Posterior vena cava (tissue), 2 donors: ENCODE measurements around the gene CCR8. TPM values are rescaled to one million over a fixed set of nuclear protein-coding genes. Genes with fewer than 3 reads are reported as not detected.

Experiments
- DNase-seq: peaks from one replicate; pipeline ENCODE4 v3.0.0-alpha.2; 2020; ENCODE audit warnings: low spot score
- intact Hi-C, 2 donors: fragments of 100-400 bp; cut with DNase I; formaldehyde crosslinking; loops; one replicate each; pipeline versions ENCODE4 v1.14.1 to v1.14.2; 2022 to 2023
- long read RNA-seq, 2 donors: library from polyadenylated mRNA; unstranded; transcript quantifications; one replicate each; pipeline ENCODE4 v2.0.0, GENCODE V29; 2020 to 2021
- total RNA-seq, 2 donors: library from RNA; stranded (reverse); fragmentation: NEBNext Ultra II Directional; extraction: Animal tissue kit (Norgen Biotek cat#: 25700); gene quantifications; one replicate each; pipeline ENCODE4 v1.2.1, GENCODE V29; 2021
- donor health status: DM: yes; HTN: yes; CAD: no.
- donor health status: DM: yes; HTN: yes; CAD: no.

Gene CCR8, protein sequence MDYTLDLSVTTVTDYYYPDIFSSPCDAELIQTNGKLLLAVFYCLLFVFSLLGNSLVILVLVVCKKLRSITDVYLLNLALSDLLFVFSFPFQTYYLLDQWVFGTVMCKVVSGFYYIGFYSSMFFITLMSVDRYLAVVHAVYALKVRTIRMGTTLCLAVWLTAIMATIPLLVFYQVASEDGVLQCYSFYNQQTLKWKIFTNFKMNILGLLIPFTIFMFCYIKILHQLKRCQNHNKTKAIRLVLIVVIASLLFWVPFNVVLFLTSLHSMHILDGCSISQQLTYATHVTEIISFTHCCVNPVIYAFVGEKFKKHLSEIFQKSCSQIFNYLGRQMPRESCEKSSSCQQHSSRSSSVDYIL
- total RNA-seq, result not detected
- long read RNA-seq, donor 1, result 0 reads
- long read RNA-seq, donor 2, result 0 reads

DNA sequence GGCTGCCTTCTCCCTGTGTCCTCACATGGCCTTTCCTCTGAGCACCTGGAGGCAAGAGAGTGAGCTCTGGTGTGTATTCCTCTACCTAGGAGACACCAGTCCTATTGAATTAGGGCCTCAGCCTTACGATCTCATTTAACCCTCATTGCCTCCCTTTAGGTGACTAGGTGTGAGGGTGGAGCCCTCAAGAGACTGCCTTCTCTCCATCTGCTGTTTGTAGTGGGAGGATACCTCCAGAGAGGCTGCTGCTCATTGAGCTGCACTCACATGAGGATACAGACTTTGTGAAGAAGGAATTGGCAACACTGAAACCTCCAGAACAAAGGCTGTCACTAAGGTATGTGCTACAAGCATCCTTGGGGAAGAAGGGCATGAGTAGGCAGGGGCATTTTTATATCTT, at the start of gene CCR8:
Gene CCR8 (plus strand): TSS at position 217 of the 400 bp plus-strand sequence. CDS start 2,623 bp downstream, outside the sequence.
- no peak for DNase-seq
- intact Hi-C loops, result no loop called here

DNA sequence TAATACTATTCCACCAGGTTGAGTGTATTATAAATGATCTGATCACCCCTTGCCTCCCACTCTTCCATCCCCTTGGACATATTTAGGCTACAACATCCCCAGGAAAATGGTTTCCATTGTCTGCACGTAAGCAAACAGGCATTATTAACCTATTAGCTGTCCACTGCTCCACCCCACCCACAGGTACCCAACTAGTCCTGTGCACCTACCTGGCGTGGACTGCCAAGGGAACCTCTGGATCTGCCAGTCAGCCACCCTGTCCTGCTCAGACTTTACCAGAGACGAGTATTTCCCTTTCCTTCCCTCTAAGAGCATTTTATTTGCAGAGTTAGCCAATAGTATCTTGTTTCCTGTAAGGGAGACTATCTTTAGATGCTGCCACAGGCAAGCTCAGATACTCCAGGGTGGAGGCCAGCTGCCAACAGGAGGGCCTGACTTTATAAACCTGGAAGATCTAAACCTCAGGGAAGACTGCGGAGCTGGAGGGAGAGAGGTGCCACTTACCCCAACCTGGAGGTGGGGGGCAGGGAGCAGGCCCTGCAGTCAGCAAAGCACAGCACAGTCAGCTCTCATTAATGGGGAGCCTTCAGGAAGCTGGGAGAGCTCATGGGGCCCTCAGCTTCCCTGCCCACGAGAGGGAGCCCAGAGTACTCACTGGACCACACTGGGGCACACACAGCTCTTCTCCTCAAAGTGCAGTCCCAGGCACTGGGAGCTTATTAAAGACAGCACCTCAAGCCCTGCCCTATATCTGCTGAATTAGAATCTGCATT, 49.6 kb upstream of the CCR8 start, which contains the start of gene CX3CR1:
Gene CX3CR1 (minus strand): TSS at position 292 of the 773 bp plus-strand sequence. CDS start 13,527 bp downstream, outside the sequence.
- no peak for DNase-seq
- intact Hi-C loops, result no loop called here

GRCh38 chr3:39280571-39280970, 48.9 kb upstream of the CCR8 start:
- DNase-seq, result no peak
- intact Hi-C loops, result no loop called here

DNA sequence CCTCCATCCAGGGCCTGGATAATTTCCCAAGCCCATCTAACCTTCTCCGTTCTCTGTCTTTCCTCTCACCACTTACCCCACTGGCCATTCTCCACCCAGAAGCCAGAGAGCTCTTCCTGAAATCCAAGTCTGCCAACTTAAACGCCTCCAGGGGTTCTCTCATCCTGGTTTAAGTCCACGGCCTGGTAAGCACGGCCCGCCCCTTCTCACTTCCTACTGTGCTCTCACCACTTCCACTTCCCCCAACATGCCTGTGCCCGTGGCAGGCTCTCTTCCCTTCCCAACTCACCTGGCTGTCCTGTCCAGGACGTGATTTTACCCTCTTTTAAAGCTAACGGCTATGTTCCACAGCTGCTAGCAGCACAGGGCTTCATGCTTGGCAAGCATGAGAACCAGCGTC, 48.0 kb upstream of the CCR8 start:
- DNase-seq, result no peak
- intact Hi-C loops, result no loop called here

- intact Hi-C loops, result no loop called here
- DNase-seq, result no peak
Measured at GRCh38 chr3:39282057-39282456, 47.5 kb upstream of the CCR8 start.

DNA sequence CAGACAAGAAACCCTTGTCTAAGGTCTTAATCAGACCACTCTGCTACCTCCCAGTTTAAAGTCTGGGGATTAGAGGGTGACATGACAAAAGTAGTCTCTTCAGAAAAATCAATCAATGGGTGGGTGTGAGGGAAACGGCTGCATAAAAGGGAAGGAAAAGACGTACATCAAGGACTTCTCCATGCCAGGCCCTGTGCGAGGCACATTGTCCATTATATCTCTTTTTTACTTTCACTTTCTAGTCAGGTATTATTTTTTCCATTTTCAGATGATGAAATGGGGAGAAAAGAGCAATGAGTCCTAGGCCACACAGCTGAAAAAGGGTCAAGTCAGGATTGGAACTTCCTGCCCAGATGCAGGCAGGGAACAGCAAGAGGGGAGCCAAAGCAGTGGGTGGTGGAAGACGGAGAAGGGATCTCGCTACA, 45.0 kb upstream of the CCR8 start:
- intact Hi-C loops, result no loop called here
- no peak for DNase-seq

GRCh38 chr3:39285332-39285731, 44.2 kb upstream of the CCR8 start:
- no peak for DNase-seq
- intact Hi-C loops, result loop anchor here in 1 of 2 donors (5.0 kb wide), 1 partner anchor 73 kb away; no protein-coding TSS in a partner anchor

DNA sequence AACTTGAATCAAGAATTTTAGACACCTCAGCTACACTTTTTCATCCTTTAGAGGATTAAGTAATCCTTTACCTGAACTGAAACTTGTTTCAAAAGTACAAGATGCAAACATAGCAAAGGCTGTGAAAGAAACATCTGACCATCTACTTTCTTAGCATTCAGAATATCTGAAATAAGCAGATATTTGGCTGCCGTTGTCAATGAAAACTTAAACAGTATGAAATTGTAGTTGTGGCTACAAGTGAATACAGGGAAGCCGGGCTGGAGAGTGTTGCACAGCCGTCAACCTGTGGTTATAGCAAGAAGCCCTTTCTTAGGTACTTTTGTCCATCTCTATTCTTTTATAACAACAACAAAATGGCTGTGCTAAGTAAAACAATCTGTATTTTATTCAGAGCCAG, 42.7 kb upstream of the CCR8 start:
- DNase-seq, result no peak
- intact Hi-C loops, result loop anchor here in 1 of 2 donors (5.0 kb wide), 1 partner anchor 74 kb away; no protein-coding TSS in a partner anchor

- intact Hi-C loops, result loop anchor here in 1 of 2 donors (5.0 kb wide), 1 partner anchor 75 kb away; no protein-coding TSS in a partner anchor
- DNase-seq, result no peak
Measured at GRCh38 chr3:39287216-39288164, 42.0 kb upstream of the CCR8 start.

- intact Hi-C loops, result loop anchor here in 1 of 2 donors (5.0 kb wide), 1 partner anchor 76 kb away; no protein-coding TSS in a partner anchor
- peak; percentile 86 for DNase-seq
Measured at GRCh38 chr3:39288300-39288808, 41.2 kb upstream of the CCR8 start.

GRCh38 chr3:39289107-39289506, 40.4 kb upstream of the CCR8 start:
- intact Hi-C loops, result loop anchor here in 1 of 2 donors (5.0 kb wide), 1 partner anchor 77 kb away; no protein-coding TSS in a partner anchor
- no peak for DNase-seq

DNA sequence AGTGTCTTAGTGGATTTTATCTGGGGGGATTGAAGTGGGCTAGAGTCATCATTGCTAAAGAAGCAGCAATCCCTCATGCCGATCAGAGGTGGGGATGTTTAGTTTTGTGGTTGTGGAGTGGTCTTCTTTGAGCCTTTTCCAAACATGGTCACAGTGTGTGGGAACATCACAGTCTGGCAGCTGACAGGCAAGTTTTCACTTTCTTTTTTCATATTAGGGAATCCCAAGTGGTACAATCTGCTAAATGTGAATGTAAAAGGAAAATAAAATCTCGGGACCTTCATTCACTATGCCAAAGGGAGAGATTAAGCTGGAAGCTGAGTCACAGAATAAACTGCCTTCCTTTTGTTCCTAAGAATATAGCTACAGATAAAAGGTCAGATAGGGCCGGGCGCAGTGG, 39.3 kb upstream of the CCR8 start:
- DNase-seq, result no peak
- intact Hi-C loops, result loop anchor here (5.0 to 10.0 kb wide), 4 partner anchors 83 to 163 kb away; partner anchors contain the start of gene XIRP1 (in 1 of the 2)

DNA sequence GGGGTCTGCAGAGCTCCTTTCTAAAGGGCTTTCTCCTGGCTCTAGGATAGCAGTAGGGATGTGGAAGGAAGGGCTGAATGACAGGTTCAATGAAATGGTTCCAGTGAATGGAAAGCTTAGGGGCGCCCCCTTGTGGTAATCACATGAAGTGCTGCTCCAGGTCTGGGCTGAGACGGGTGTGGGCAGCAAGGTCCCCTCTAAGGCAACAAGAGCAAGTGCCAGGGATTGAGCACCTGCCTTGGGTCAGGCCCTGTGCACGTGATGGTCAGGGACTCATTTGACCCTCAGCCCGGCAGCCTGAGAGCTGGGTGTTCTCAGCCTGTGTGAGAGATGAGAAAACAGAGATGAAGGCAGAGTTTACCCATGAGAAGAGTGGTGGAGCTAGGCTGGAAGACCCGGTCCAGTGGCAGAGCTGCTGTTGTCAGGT, 37.6 kb upstream of the CCR8 start:
- DNase-seq, result peak; percentile 85
- intact Hi-C loops, result loop anchor here (5.0 to 10.0 kb wide), 4 partner anchors 85 to 165 kb away; partner anchors contain the start of gene XIRP1 (in 1 of the 2)

GRCh38 chr3:39292961-39293360, 36.5 kb upstream of the CCR8 start:
- DNase-seq, result no peak
- intact Hi-C loops, result loop anchor here (5.0 to 10.0 kb wide), 4 partner anchors 86 to 166 kb away; partner anchors contain the start of gene XIRP1 (in 1 of the 2)

GRCh38 chr3:39294446-39295183, 34.9 kb upstream of the CCR8 start:
- intact Hi-C loops, result loop anchor here (5.0 to 10.0 kb wide), 4 partner anchors 87 to 167 kb away; partner anchors contain the start of gene XIRP1 (in 1 of the 2)
- no peak for DNase-seq

DNA sequence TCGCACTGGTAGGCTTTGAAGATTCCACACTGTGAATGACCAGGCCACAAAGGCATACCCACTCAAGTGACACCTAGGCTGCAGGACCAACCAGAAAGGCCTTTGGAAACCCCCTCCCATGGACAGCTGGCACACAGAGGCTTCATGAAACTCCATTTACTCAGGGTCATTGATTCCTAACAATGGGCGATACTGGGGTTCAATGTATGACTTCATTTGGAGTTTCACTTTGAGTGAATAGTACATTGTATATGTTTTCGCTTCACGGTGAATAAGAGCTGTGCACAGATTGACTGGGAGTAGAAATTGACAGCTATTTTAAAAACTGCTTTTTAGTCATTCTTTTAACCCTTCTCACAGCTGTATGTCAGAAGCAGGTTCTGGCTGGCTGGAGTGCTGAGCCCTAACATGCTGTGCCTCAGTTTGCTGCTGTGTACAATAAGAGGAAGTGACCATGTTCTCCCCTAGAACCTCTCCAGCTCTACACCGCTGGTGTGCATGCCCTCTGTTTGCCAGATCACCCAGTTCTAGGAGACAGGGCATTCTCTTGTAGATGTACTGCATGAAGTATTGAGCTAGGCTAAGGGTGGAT, 34.2 kb upstream of the CCR8 start:
- no peak for DNase-seq
- intact Hi-C loops, result loop anchor here in 1 of 2 donors (10.0 kb wide), 1 partner anchor 160 kb away; no protein-coding TSS in a partner anchor
